ENCODE results near the gene MYO18A.

DNA sequence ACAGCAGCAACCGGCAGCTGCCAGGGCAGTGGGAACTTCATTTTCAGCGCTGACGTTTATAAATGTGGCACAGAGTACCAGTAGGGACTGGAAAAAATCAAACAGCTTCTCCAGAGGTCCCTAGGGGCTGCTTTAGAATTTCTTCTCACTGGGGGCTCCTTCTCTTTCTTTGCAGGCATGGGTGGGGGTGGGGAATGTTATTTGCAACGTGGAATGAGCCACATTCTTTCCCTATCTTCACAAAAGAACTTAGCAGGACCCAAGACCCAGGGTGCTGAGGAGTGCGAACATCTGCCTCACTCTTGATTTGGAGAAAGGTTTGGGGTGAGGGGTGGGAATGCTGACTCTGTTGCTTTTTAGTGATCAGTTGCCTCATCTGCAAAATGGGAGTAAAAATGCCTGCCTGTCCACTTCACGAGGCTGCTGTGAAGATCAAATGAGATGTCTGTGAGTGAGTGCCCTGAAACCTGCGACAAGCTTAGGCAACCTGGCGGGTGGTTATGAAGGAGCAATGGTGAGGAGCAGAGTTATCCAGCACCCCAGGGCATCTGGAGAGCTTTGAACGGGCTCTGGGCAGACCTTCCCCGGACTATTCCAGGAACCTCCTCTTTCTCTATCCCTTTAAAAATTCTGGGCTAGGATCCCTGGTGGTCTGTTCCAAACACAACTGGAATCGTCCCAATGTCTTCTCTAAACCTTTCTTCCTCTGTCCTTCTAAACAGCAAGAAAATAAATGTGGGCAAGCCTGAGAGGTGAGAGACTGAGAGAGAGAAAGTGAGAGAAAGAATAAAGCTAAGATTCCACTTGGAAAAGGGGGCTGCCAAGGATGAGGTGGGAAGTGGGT lies 148.0 kb downstream of the MYO18A start:
- TF ChIP-seq, protein P1, sequence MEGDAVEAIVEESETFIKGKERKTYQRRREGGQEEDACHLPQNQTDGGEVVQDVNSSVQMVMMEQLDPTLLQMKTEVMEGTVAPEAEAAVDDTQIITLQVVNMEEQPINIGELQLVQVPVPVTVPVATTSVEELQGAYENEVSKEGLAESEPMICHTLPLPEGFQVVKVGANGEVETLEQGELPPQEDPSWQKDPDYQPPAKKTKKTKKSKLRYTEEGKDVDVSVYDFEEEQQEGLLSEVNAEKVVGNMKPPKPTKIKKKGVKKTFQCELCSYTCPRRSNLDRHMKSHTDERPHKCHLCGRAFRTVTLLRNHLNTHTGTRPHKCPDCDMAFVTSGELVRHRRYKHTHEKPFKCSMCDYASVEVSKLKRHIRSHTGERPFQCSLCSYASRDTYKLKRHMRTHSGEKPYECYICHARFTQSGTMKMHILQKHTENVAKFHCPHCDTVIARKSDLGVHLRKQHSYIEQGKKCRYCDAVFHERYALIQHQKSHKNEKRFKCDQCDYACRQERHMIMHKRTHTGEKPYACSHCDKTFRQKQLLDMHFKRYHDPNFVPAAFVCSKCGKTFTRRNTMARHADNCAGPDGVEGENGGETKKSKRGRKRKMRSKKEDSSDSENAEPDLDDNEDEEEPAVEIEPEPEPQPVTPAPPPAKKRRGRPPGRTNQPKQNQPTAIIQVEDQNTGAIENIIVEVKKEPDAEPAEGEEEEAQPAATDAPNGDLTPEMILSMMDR (IDR thresholded peaks at IDR 0.05 in 4 of 5, conservative IDR thresholded peaks at IDR 0.05 in 1 of 5): no peak
- TF ChIP-seq POLR2A (IDR thresholded peaks at IDR 0.05): no peak

All from gastrocnemius medialis (tissue), 4 donors.